K562 (cell line): ENCODE measurements around the gene FAM53B. TPM values are rescaled to one million over a fixed set of nuclear protein-coding genes. Genes with fewer than 3 reads are reported as not detected.
A peak's percentile ranks its signal among the peaks of the same experiment; 100 is the strongest.

Experiments
- CBX2 ChIP-seq: fragments of 200-600 bp; sonication (generic); IDR thresholded peaks from one replicate; pipeline ENCODE4 v1.6.1; 2012; ENCODE audit warnings: mild to moderate bottlenecking, low read length, inconsistent platforms; ENCODE audit not compliant: insufficient read depth, poor library complexity, severe bottlenecking
- CBX8 ChIP-seq: fragments of 200-600 bp; sonication (generic); IDR thresholded peaks from 2 replicates; pipeline ENCODE4 v1.6.1; 2012; ENCODE audit warnings: borderline replicate concordance, mixed run types, low read depth, mild to moderate bottlenecking, moderate library complexity, mixed read lengths, low read length, control low read depth, inconsistent platforms; ENCODE audit not compliant: poor library complexity, severe bottlenecking; ENCODE audit errors: extremely low read depth
- CTBP1 ChIP-seq: fragments of 450-650 bp; IDR thresholded peaks from 2 replicates; pipeline ENCODE4 v1.6.1; 2016; ENCODE audit warnings: borderline replicate concordance
- ETV5 ChIP-seq: sonication (generic); formaldehyde crosslinking; IDR thresholded peaks from 2 replicates; pipeline ENCODE4 v1.4.0; 2020; ENCODE audit warnings: low read depth, mild to moderate bottlenecking, missing genetic modification reagents
- JUND ChIP-seq, 2 experiments: IDR thresholded peaks; 2 replicates in 1 of 2; 3 replicates in 1 of 2; pipeline ENCODE4 v1.6.1; 2011; ENCODE audit warnings: borderline replicate concordance in 2 of 2, low read depth in 2 of 2, low read length in 2 of 2, improper control_type of control experiment in 1 of 2, missing biosample characterization in 1 of 2, missing genetic modification characterization in 1 of 2, missing genetic modification reagents in 1 of 2
- SIN3B ChIP-seq: fragments of 450-650 bp; IDR thresholded peaks from 2 replicates; pipeline ENCODE4 v1.6.1; 2017; ENCODE audit warnings: low read depth, mild to moderate bottlenecking, moderate library complexity
- SPI1 ChIP-seq: IDR thresholded peaks from 2 replicates; pipeline ENCODE4 v1.6.1; 2011; ENCODE audit warnings: low read depth, low read length, control low read depth, borderline replicate concordance
- TEAD1 ChIP-seq, 2 experiments: fragments of 450-650 bp in 1 of 2; sonication (generic) in 1 of 2; formaldehyde crosslinking; IDR thresholded peaks; 2 replicates each; pipeline versions ENCODE4 v1.4.0 to v1.8.0; 2020 to 2022; ENCODE audit warnings: mild to moderate bottlenecking in 2 of 2, missing genetic modification reagents in 1 of 2
- ZNF274 ChIP-seq: IDR thresholded peaks from 2 replicates; pipeline ENCODE4 v1.6.1; 2011; ENCODE audit warnings: low read depth, mild to moderate bottlenecking, low read length, moderate library complexity, borderline replicate concordance
- ZSCAN32 ChIP-seq: fragments of 450-650 bp; formaldehyde crosslinking; IDR thresholded peaks from 2 replicates; pipeline ENCODE4 v1.4.0; 2020; ENCODE audit warnings: mild to moderate bottlenecking, moderate library complexity
- polyA plus RNA-seq, 8 experiments: library from polyadenylated mRNA; depleted of rRNA in 4 of 8; stranded (reverse) in 5 of 8; unstranded in 3 of 8; fragments of >200 nt; fragmentation: Nextera tagmentation in 2 of 8; fragmentation: Illumina TruSeq in 1 of 8; extraction: Ambion mirVana in 2 of 8; extraction: Trizol in 1 of 8; gene quantifications; 2 replicates each; pipeline versions ENCODE4 v1.2.1 to v1.2.3, GENCODE V29; 2011 to 2014; ENCODE audit warnings: inconsistent platforms in 1 of 8, missing spikeins in 1 of 8
- total RNA-seq, 7 experiments: library from RNA; depleted of rRNA in 6 of 7; stranded (reverse); fragments of >200 nt in 6 of 7; fragmentation: Illumina TruSeq in 2 of 7; extraction: Trizol in 2 of 7; gene quantifications; 2 replicates each; pipeline versions ENCODE4 v1.2.1 to v1.2.3, GENCODE V29; 2011 to 2021; ENCODE audit warnings: low replicate concordance in 1 of 7
- TF ChIP-seq, protein P1 (sequence below): sonication (generic); formaldehyde crosslinking; IDR thresholded peaks from 2 replicates; pipeline ENCODE4 v1.9.0; 2022; ENCODE audit warnings: mild to moderate bottlenecking, missing genetic modification reagents
- TF ChIP-seq, protein P2 (sequence below): fragments of 200-800 bp; sonication (Bioruptor generic); IDR thresholded peaks from 2 replicates; pipeline ENCODE4 v1.6.1; 2017; ENCODE audit warnings: missing genetic modification characterization, missing compliant biosample characterization
- TF ChIP-seq, protein P3 (sequence below): sonication (generic); formaldehyde crosslinking; IDR thresholded peaks from 2 replicates; pipeline ENCODE4 v1.8.0; 2022; ENCODE audit warnings: missing genetic modification reagents, mild to moderate bottlenecking, moderate library complexity, borderline replicate concordance
- TF ChIP-seq, protein P4 (sequence below), 2 experiments: fragments of 450-650 bp; conservative IDR thresholded peaks; 2 replicates each; pipeline ENCODE4 v1.6.1; 2017; ENCODE audit warnings: mild to moderate bottlenecking in 2 of 2, moderate library complexity in 2 of 2
- TF ChIP-seq, protein P5 (sequence below): sonication (generic); formaldehyde crosslinking; IDR thresholded peaks from 2 replicates; pipeline ENCODE4 v1.5.0; 2020; ENCODE audit warnings: missing genetic modification reagents
- TF ChIP-seq, protein P6 (sequence below): fragments of 450-650 bp; IDR thresholded peaks from 2 replicates; pipeline ENCODE4 v1.6.1; 2016

FAM53B gene
- total and polyA plus RNA-seq, 9 of the 15 experiments (the other 6 are each of a cell fraction or from before 2014, with no cell fraction given), result 0.03 to 16.5 (median 5.0) TPM

DNA sequence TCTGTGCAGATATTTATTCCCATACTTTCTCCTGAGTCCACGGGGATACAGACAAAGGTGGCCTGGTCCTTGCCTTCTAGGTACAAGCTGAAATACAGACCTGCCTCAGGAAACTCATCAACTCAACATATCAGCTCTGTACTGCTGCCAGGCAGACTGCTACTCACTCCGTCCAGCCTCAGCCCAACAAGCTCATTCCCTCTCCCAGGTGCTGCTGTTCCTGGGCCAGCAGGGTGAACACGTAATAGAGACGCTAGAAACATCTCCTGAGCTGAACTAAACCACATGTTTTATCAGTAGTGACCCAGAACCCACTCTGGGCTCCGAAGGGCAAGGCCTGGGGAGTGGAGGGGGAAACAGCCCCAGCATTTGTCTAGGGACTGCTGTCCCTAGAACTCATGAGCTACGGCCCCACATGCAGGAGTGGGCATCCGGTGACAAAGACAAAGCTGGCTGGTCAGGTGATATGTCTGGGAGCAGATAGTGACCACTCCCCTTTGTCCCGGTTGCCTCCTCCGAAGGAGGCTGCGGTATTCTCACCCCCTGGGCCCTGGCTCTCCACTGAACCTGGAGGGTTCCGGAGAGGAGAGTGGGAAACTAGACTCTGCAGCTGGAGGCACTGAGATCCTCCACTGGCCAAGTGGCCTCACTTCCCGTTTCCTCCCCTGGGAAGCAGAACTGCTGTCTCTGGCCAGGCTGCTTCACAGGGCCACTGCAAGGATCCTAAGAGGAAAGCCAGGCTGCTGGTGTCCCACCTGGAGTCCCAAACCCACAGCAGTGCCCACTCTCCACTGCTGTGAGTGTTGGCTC, 116.1 kb downstream of the FAM53B start (continued):
- TF ChIP-seq, protein P1, sequence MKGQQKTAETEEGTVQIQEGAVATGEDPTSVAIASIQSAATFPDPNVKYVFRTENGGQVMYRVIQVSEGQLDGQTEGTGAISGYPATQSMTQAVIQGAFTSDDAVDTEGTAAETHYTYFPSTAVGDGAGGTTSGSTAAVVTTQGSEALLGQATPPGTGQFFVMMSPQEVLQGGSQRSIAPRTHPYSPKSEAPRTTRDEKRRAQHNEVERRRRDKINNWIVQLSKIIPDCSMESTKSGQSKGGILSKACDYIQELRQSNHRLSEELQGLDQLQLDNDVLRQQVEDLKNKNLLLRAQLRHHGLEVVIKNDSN (CRISPR knock-in tag), result peak; percentile 74
- TF ChIP-seq ZNF274, result no peak
- TF ChIP-seq JUND (IDR thresholded peaks at IDR 0.05; ENCODE audit: borderline replicate concordance, low read depth, low read length), result no peak; the same call in 1 of the 2 replicates
- TF ChIP-seq JUND (tag; IDR thresholded peaks at IDR 0.05; ENCODE audit: borderline replicate concordance, low read depth, low read length), result 0 out of 3 replicates have a peak, but pooled peaks have one; percentile 19
- TF ChIP-seq, protein P2, sequence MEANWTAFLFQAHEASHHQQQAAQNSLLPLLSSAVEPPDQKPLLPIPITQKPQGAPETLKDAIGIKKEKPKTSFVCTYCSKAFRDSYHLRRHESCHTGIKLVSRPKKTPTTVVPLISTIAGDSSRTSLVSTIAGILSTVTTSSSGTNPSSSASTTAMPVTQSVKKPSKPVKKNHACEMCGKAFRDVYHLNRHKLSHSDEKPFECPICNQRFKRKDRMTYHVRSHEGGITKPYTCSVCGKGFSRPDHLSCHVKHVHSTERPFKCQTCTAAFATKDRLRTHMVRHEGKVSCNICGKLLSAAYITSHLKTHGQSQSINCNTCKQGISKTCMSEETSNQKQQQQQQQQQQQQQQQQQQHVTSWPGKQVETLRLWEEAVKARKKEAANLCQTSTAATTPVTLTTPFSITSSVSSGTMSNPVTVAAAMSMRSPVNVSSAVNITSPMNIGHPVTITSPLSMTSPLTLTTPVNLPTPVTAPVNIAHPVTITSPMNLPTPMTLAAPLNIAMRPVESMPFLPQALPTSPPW (CRISPR knock-in tag), result peak; percentile 43; the same call in 1 of the 2 replicates
- TF ChIP-seq, protein P3, sequence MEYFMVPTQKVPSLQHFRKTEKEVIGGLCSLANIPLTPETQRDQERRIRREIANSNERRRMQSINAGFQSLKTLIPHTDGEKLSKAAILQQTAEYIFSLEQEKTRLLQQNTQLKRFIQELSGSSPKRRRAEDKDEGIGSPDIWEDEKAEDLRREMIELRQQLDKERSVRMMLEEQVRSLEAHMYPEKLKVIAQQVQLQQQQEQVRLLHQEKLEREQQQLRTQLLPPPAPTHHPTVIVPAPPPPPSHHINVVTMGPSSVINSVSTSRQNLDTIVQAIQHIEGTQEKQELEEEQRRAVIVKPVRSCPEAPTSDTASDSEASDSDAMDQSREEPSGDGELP, result peak; percentile 58; the same call in 1 of the 2 replicates
- TF ChIP-seq SIN3B, result no peak
- TF ChIP-seq TEAD1 (CRISPR knock-in tag; IDR thresholded peaks at IDR 0.05), result 0 out of 4 replicates have a peak, but pooled peaks of 1 of the 2 experiments have one; percentile 31
- no peak for TF ChIP-seq CBX8
- TF ChIP-seq CBX2, result no peak
- TF ChIP-seq, protein P4, sequence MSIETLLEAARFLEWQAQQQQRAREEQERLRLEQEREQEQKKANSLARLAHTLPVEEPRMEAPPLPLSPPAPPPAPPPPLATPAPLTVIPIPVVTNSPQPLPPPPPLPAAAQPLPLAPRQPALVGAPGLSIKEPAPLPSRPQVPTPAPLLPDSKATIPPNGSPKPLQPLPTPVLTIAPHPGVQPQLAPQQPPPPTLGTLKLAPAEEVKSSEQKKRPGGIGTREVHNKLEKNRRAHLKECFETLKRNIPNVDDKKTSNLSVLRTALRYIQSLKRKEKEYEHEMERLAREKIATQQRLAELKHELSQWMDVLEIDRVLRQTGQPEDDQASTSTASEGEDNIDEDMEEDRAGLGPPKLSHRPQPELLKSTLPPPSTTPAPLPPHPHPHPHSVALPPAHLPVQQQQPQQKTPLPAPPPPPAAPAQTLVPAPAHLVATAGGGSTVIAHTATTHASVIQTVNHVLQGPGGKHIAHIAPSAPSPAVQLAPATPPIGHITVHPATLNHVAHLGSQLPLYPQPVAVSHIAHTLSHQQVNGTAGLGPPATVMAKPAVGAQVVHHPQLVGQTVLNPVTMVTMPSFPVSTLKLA (conservative IDR thresholded peaks at IDR 0.05), result 0 out of 4 replicates have a peak, but pooled peaks of 1 of the 2 experiments have one; percentile 15
- TF ChIP-seq, protein P5, sequence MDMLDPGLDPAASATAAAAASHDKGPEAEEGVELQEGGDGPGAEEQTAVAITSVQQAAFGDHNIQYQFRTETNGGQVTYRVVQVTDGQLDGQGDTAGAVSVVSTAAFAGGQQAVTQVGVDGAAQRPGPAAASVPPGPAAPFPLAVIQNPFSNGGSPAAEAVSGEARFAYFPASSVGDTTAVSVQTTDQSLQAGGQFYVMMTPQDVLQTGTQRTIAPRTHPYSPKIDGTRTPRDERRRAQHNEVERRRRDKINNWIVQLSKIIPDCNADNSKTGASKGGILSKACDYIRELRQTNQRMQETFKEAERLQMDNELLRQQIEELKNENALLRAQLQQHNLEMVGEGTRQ (CRISPR knock-in tag), result peak; percentile 35; the same call in 1 of the 2 replicates
- no peak for TF ChIP-seq ZSCAN32
- TF ChIP-seq, protein P6, sequence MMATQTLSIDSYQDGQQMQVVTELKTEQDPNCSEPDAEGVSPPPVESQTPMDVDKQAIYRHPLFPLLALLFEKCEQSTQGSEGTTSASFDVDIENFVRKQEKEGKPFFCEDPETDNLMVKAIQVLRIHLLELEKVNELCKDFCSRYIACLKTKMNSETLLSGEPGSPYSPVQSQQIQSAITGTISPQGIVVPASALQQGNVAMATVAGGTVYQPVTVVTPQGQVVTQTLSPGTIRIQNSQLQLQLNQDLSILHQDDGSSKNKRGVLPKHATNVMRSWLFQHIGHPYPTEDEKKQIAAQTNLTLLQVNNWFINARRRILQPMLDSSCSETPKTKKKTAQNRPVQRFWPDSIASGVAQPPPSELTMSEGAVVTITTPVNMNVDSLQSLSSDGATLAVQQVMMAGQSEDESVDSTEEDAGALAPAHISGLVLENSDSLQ, result peak; percentile 55
- peak; percentile 33; the same call in 1 of the 2 replicates for TF ChIP-seq CTBP1
- TF ChIP-seq SPI1, result peak; percentile 90
- TF ChIP-seq ETV5 (CRISPR knock-in tag), result peak; percentile 23; the same call in 1 of the 2 replicates
